Activated naive CD4-positive, alpha-beta T cell treated with anti-CD3 and anti-CD28 coated beads, Interleukin-2, amount 10 ng/mL, durations not matched to agents 7 days and 5 days (primary cell): Measurements from ENCODE around the gene SPATA12.
"Not testable (repeated sequence)": the region's sequence is repeated elsewhere in the genome, so short reads cannot be mapped to it uniquely, and the experiment has no call there.

Source experiments
- CTCF ChIA-PET: fragments of 350-600 bp; sonication (Branson Sonifier 250); formaldehyde crosslinking; loops from one replicate; lab custom pipeline; 2021; ENCODE audit warnings: antibody characterized with exemption; lab: Charles Lee
- DNase-seq: peaks from one replicate; pipeline ENCODE4 v3.0.0-alpha.2; 2020
- H3K27ac Mint-ChIP-seq: one replicate; pipeline ENCODE4 v1.8.0; 2021; ENCODE audit warnings: mild to moderate bottlenecking, moderate library complexity, mixed read lengths
- H3K27me3 Mint-ChIP-seq: one replicate; pipeline ENCODE4 v1.8.0; 2021; ENCODE audit warnings: mild to moderate bottlenecking, mixed read lengths
- H3K36me3 Mint-ChIP-seq: one replicate; pipeline ENCODE4 v1.8.0; 2021; ENCODE audit warnings: mixed read lengths
- H3K4me1 Mint-ChIP-seq: one replicate; pipeline ENCODE4 v1.8.0; 2021; ENCODE audit warnings: mixed read lengths
- H3K4me3 Mint-ChIP-seq: one replicate; pipeline ENCODE4 v1.8.0; 2021; ENCODE audit warnings: mild to moderate bottlenecking, moderate library complexity, mixed read lengths
- H3K9me3 Mint-ChIP-seq: one replicate; pipeline ENCODE4 v1.8.0; 2021; ENCODE audit warnings: mixed read lengths

The SPATA12 gene

DNA sequence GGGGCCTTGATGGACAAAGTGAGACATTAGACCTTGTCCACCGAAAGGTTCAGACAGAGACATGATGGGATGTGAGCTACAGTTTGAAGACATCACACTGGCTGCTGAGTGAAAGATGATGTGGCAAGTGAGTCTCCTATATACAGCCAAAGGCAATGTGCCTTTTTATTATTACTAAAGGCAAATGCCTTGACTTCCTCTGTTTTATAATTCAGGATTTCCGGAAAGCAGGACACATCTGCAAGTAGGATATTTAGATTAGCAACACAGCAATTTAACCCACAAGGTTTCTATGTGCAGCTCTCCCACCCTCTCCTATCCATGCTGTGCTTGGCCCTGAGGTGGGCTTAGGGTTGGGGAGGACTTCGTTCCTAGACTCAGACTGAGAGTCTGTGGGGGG is 20.7 kb downstream of the SPATA12 start:
- no peaks in the 10 kb centered on the region for H3K36me3 Mint-ChIP-seq
- H3K9me3 Mint-ChIP-seq: no peaks in the 10 kb centered on the region
- peaks cover 7% of the 10 kb centered on the region for H3K4me1 Mint-ChIP-seq
- H3K27ac Mint-ChIP-seq: no peak overlapping the region
- H3K4me3 Mint-ChIP-seq: no peak overlapping the region
- CTCF ChIA-PET: no interaction called here
- H3K27me3 Mint-ChIP-seq: peaks cover 66% of the 10 kb centered on the region
- no peak for DNase-seq

DNA sequence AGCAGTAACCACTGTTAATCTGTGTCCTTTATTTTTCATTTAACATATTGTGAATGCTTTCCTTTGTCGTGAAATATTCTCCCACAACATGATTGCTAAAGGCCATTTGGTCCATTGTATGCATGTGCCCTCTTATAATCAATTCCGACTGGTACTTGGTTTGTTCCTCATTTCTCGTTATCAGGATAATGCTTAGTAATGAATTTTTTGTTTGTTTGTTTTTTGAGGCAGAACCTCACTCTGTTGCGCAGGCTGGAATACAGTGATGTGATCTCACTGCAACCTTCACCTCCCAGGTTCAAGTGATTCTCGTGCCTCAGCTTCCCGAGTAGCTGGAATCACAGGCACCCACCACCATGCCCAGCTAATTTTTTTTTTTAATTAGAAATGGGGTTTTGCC is 22.0 kb downstream of the SPATA12 start:
- DNase-seq: no peak
- no peak overlapping the region for H3K27ac Mint-ChIP-seq
- CTCF ChIA-PET: no interaction called here
- H3K36me3 Mint-ChIP-seq: no peaks in the 10 kb centered on the region
- no peaks in the 10 kb centered on the region for H3K9me3 Mint-ChIP-seq
- no peak overlapping the region for H3K4me3 Mint-ChIP-seq
- H3K4me1 Mint-ChIP-seq: peaks cover 7% of the 10 kb centered on the region
- H3K27me3 Mint-ChIP-seq: peaks cover 53% of the 10 kb centered on the region

DNA sequence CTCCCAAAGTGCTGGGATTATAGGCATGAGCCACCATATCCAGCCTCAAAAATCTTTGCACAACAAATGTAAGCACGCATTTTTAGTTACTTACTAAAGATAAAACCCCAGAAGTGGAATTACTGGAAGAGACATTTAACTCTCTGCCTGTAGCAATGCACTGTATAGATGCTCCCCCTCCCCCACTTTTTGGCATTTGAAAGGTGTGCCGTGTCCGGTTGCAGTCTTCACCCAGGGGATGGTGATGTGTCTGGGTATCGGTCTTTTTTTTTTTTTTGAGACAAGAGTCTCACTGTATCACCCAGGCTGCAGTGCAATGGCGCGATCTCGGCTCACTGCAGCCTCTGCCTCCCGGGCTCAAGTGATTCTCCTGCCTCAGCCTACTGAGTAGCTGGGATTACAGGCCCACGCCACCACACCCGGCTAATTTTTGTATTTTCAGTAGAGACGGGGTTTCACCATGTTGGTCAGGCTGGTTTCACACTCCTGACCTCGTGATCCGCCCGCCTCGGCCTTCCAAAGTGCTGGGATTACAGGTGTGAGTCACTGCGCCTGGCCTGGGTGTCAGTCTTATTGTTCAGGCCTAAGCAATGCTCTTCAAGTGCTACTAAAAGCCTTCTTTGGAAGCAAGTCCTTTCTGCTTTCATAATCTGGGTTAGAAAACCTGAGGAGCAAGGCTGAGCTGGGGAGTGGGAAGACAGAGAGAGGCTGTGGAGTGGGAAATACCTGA is 23.0 kb downstream of the SPATA12 start:
- H3K4me1 Mint-ChIP-seq, CTCF ChIA-PET, DNase-seq, H3K4me3 Mint-ChIP-seq, H3K36me3 Mint-ChIP-seq, H3K27ac Mint-ChIP-seq, H3K9me3 Mint-ChIP-seq: not testable (repeated sequence)
- H3K27me3 Mint-ChIP-seq: peaks cover 44% of the 10 kb centered on the region

DNA sequence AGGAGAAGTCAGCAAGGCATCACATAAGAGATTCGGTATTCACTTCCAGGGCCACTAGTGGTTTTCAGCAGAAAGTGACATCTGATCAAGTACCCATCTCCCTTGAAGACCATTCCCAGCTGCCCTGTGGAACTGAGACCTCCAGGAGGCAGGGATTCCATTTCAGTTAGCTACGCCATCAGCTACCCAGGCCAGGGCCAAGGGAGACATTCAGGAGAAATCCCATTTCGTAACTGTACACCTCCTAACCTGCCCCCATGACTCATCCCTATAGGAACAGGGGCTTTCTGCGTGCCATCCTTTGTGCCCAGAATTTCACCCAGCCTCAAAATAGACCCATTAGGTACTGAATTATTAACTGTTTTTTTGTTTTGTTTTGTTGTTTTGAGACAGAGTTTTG is 24.7 kb downstream of the SPATA12 start:
- Mint-ChIP-seq H3K27me3 (peaks cover 41% of the 10 kb centered on the region), H3K9me3 (no peaks in the 10 kb centered on the region), H3K27ac (no peak overlapping the region), H3K4me3 (no peak overlapping the region), H3K36me3 (no peaks in the 10 kb centered on the region), H3K4me1 (no peaks in the 10 kb centered on the region)
- no peak for DNase-seq
- CTCF ChIA-PET: interaction anchor here (0.6 kb wide), 1 partner anchor 44 kb away, joined by 3 read pairs; no protein-coding TSS in a partner anchor

DNA sequence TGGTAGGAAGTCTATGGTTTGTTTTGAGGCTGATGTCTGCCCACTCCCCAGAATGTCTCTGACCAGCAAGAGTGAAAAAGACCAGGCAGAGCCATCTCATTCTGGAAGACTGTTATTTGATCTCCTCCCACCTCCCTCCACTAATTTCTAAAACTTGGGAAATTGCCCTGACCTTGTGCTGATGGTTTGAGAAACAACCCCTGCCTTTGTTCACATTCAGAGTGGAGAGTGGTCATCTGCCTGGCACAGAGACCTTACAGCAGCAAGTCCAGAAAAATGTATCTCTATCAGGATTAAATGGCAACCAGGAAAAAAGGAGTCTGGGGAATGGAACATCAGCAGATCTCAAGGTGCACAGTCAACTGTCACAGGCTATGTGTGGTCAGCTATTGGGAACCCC is 25.7 kb downstream of the SPATA12 start:
- H3K4me3 Mint-ChIP-seq: no peak overlapping the region
- H3K36me3 Mint-ChIP-seq: no peaks in the 10 kb centered on the region
- CTCF ChIA-PET: no interaction called here
- no peaks in the 10 kb centered on the region for H3K4me1 Mint-ChIP-seq
- peaks cover 33% of the 10 kb centered on the region for H3K27me3 Mint-ChIP-seq
- H3K27ac Mint-ChIP-seq: no peak overlapping the region
- DNase-seq: no peak
- H3K9me3 Mint-ChIP-seq: no peaks in the 10 kb centered on the region

DNA sequence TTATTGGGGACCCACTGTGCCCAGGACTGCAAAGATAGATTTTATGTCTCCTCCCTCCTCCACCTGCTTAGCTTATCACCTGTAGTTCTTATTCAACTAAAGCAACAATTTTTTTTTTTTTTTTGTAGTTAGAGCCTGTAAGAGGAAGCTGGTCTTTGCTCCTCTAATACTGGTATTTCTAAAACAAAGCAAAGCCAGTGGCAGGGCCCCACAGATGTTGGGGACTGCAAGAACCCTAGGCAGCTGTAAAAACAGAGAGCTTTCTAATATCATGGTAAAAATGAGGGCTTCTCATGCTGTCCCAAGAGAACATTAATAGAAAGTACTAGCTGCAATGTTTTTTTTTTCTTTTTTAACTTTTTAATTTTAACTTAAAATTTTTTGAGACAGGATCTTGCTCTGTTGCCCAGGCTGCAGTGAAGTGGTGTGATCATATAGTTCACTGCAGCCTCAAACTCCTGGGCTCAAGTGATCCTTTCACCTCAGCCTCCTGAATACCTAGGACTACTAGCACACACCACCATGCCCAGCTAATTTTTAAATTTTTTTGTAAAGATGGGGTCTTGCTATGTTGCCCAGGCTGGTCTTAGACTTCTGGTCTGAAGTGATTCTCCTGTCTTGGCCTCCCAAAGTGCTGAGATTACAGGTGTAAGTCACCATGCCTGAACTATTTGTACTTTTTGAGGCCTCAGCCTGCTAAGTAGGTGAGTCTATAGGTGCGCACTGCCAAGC is 27.1 kb downstream of the SPATA12 start:
- H3K27ac Mint-ChIP-seq: no peak overlapping the region

DNA sequence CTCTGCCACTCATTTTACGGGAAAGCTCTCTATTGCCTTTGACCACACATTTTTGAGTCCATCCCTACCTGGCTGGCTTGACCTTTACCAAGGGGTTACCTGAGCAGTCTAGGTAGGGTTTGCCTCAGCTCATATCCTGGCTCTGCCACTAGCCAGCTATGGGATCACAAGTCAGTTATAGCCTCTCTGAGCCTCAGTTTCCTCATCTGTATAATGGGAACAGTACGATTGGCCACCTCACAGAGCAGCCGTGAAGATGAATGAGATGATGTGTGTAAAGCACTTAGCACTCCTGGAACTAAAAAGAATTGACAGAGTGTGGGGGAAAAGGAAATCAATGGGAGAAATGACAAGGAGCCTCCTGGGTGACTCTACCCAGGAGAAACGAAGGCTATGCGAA is 28.0 kb downstream of the SPATA12 start:
- Mint-ChIP-seq H3K9me3 (no peaks in the 10 kb centered on the region), H3K27ac (no peak overlapping the region), H3K36me3 (no peaks in the 10 kb centered on the region), H3K27me3 (peaks cover 25% of the 10 kb centered on the region), H3K4me3 (no peak overlapping the region), H3K4me1 (no peaks in the 10 kb centered on the region)
- CTCF ChIA-PET: no interaction called here
- DNase-seq: no peak

More for the DNA sequence above, 27.1 kb downstream of the SPATA12 start:
- H3K4me3 Mint-ChIP-seq: no peak overlapping the region
- CTCF ChIA-PET: interaction anchor here (0.7 to 1.1 kb wide), 2 partner anchors 82 to 447 kb away, joined by 3 to 5 read pairs; no protein-coding TSS in a partner anchor
- H3K4me1 Mint-ChIP-seq: no peaks in the 10 kb centered on the region
- H3K27me3 Mint-ChIP-seq: peaks cover 23% of the 10 kb centered on the region
- H3K36me3 Mint-ChIP-seq: no peaks in the 10 kb centered on the region
- no peaks in the 10 kb centered on the region for H3K9me3 Mint-ChIP-seq
- no peak for DNase-seq

DNA sequence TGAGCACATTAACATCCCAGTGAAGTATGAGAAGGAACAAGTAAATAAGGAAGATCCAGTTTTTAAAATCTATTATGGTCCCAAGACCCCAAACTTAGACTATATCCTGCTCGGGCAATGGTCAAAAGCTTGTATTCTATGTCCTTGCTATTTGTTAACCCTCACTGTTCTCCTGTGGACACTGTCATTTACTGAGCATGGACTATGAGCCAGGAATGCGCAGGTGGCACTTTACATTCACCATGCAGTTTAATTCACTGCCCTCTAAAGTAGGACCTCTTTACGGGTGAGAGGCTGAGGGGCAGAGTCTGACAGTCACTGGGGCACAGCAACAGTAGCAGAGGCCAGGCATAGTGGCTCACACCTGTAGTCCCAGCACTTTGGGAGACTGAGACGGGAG is 28.6 kb downstream of the SPATA12 start:
- Mint-ChIP-seq H3K9me3 (no peaks in the 10 kb centered on the region), H3K27me3 (peaks cover 29% of the 10 kb centered on the region), H3K4me1 (no peaks in the 10 kb centered on the region), H3K4me3 (no peak overlapping the region), H3K27ac (no peak overlapping the region), H3K36me3 (no peaks in the 10 kb centered on the region)
- CTCF ChIA-PET: no interaction called here
- no peak for DNase-seq

DNA sequence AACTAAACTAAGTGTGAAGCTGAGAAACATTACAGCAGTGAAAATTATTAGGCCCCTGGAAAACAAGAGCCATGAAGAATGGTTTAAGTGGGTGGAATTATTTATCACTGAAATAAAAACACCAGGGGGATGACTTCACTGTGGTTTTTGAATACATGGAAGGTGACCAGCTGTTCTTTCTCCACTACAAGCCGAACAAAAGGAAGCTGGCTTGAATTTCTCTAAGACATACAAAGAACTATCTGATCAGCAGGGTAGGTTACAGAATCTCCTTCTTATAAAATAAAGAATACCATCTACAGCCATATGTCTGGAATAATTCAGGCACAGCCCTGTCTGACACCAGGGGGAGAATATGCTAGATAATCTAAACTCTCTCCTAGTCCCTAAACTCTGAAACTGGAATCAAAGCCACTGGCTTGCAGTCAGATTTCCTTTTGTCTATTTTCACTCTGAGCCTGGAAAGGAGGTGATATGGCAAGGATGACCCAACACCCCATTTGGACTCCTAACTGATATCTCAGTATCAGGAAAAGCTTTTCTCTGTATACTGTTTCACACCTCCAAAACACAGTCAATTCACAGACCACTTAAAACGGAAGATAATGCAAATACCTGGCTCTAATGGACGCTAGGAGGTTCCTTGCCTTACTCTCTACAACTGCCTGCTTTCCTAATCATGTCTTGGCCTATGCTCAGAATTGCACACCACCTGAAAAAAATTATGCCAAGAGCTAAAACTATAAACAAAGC is 31.2 kb downstream of the SPATA12 start:
- no peak for DNase-seq
- H3K36me3 Mint-ChIP-seq: no peaks in the 10 kb centered on the region
- H3K4me3 Mint-ChIP-seq: no peak overlapping the region
- H3K9me3 Mint-ChIP-seq: no peaks in the 10 kb centered on the region
- CTCF ChIA-PET: interaction anchor here (1.0 kb wide), 1 partner anchor 78 kb away, joined by 3 read pairs; no protein-coding TSS in a partner anchor
- no peaks in the 10 kb centered on the region for H3K4me1 Mint-ChIP-seq
- peaks cover 38% of the 10 kb centered on the region for H3K27me3 Mint-ChIP-seq
- no peak overlapping the region for H3K27ac Mint-ChIP-seq

DNA sequence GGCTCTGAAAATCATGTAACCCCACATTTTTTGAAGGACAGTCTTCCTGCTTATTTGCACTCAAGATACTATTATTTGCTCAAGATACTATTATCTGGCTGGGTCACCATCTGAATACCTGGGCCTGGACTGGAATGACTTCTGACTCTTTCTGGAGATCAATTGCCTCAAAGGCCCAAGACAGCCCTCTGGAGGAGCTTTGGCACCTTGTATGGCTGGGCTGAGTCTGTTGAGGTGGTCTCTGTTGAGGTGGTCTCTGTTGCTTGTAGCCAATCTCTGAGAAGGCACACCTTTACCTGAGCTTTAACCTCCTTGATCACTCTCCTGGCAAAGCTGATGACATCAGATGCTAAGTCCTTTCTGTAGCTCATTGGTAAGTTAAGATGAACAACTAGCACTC is 33.0 kb downstream of the SPATA12 start:
- no peak overlapping the region for H3K4me3 Mint-ChIP-seq
- no peaks in the 10 kb centered on the region for H3K36me3 Mint-ChIP-seq
- no peak for DNase-seq
- no peaks in the 10 kb centered on the region for H3K9me3 Mint-ChIP-seq
- peaks cover 36% of the 10 kb centered on the region for H3K27me3 Mint-ChIP-seq
- no peak overlapping the region for H3K27ac Mint-ChIP-seq
- no peaks in the 10 kb centered on the region for H3K4me1 Mint-ChIP-seq
- CTCF ChIA-PET: interaction anchor here (0.7 kb wide), 1 partner anchor 97 kb away, joined by 3 read pairs; no protein-coding TSS in a partner anchor

DNA sequence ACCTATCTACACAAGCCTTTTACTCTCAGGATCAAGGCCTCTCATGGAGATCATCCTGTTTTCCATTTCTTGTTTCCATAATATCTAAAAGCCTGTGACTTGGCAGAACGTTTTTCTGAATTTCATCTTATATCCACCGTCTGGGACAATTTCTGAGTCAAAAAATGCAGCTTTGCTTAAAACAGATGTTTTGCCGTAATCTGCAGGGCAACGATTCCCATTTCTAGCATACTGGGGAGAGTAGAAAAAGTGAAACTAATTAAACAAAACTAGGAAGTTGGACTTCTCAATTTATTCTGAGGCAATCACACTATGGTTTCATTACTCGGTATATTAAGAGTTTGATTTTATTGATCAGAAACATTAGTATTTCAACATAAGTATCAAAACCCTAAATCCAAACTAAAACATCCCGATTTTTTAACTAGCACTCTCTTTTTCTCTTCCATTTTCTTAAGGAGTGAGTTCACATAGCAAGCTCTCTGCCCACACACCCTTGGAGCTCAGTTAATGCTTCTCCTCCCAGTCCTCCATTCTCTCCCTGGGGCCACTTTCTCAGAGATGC is 33.6 kb downstream of the SPATA12 start:
- CTCF ChIA-PET: interaction anchor here (0.7 kb wide), 1 partner anchor 98 kb away, joined by 3 read pairs; no protein-coding TSS in a partner anchor
- no peaks in the 10 kb centered on the region for H3K9me3 Mint-ChIP-seq
- no peak overlapping the region for H3K27ac Mint-ChIP-seq
- DNase-seq: no peak
- H3K4me3 Mint-ChIP-seq: no peak overlapping the region
- H3K36me3 Mint-ChIP-seq: no peaks in the 10 kb centered on the region
- no peaks in the 10 kb centered on the region for H3K4me1 Mint-ChIP-seq
- H3K27me3 Mint-ChIP-seq: peaks cover 37% of the 10 kb centered on the region

DNA sequence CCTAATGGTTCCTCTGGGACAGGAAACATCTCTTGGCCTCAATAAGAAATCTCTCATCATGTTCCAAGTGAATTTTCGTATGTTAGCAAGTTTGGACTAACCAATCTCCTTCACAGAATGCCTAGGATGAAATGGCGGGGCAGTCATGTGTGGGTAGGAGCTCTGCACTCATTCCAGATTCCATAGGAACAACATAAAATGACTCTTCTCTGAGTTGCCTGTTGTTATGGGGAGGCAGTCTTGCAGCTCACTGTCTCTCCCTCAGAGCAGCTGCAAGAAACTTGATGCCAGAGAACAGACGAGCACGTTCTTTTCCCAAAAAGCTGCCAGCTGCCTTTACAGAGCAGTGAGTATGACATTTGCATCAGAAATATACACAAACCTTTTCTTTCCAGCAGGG is 34.1 kb downstream of the SPATA12 start:
- no peak for DNase-seq
- no peaks in the 10 kb centered on the region for H3K4me1 Mint-ChIP-seq
- H3K27ac Mint-ChIP-seq: no peak overlapping the region
- no peak overlapping the region for H3K4me3 Mint-ChIP-seq
- H3K27me3 Mint-ChIP-seq: peaks cover 33% of the 10 kb centered on the region
- no peaks in the 10 kb centered on the region for H3K9me3 Mint-ChIP-seq
- H3K36me3 Mint-ChIP-seq: no peaks in the 10 kb centered on the region
- CTCF ChIA-PET: no interaction called here

DNA sequence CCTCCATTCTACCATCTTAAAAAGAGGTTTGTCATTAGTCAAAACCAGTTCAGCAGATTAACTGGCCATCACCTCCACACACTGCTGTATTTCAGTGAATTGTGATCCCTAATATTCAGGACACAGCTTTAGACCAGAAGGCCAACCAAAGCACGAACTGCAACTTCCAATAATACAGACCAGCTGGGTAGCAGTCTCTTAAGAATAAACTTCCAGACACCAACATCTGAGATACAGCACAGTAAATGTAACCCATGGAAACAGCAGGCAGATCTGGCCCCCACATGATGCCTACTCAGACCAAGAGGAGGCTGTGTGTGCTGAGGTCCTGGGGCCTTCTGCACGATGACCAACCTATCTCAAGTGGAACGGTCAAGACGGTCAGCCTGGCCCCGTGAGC is 34.9 kb downstream of the SPATA12 start:
- DNase-seq: no peak
- H3K36me3 Mint-ChIP-seq: no peaks in the 10 kb centered on the region
- H3K9me3 Mint-ChIP-seq: no peaks in the 10 kb centered on the region
- no peaks in the 10 kb centered on the region for H3K4me1 Mint-ChIP-seq
- no peak overlapping the region for H3K27ac Mint-ChIP-seq
- CTCF ChIA-PET: no interaction called here
- no peak overlapping the region for H3K4me3 Mint-ChIP-seq
- peaks cover 26% of the 10 kb centered on the region for H3K27me3 Mint-ChIP-seq

DNA sequence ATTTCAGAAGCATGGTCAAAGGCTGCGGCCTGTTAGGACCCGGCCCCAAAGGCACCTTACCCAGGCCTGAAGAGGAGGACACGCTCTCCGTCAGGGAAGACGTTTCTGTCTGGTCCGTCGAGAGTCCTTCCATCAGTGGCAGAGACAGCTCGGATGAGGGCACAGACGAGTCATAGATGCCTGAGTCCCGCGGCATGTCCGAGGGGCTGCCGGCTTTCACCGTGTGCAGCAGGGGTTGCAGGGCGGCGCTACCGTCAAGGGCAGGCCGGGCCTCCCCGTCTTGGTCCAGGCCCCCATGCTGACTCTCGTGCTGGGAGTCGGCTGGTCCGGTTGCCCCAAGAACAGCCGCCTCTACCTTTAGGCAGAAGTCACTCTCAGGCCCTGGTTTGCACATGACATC is 37.1 kb downstream of the SPATA12 start:
- H3K36me3 Mint-ChIP-seq: no peaks in the 10 kb centered on the region
- no peaks in the 10 kb centered on the region for H3K4me1 Mint-ChIP-seq
- peaks cover 32% of the 10 kb centered on the region for H3K27me3 Mint-ChIP-seq
- no peak overlapping the region for H3K4me3 Mint-ChIP-seq
- CTCF ChIA-PET: no interaction called here
- DNase-seq: no peak
- H3K9me3 Mint-ChIP-seq: no peaks in the 10 kb centered on the region
- no peak overlapping the region for H3K27ac Mint-ChIP-seq
